ENCODE data around the gene DOCK1.

The DOCK1 gene

DNA sequence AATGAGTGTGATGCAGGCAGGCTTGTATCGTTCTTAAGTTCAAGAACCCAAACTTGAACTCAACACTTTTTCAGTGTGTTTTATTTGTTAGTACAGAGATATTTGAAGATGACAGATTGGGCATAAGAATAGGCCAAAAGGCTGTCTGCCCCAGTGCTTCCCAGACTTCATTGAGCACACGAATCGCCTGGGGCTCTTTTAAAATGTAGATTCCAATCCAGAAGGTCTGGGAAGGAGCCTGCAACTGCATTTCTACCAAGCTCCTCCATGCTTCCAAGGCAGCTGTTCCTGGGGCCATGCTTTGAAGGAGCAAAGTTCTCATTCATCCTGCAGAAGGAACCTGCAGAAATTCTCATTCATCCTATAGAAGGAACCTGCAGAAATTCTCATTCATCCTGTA lies 405.7 kb downstream of the DOCK1 start:
- H3K4me3 ChIP-seq (ENCODE audit: low read depth, low read length) = no peak overlapping the region
- no peak for DNase-seq (ENCODE audit: low read depth)
- TF ChIP-seq, protein P1, sequence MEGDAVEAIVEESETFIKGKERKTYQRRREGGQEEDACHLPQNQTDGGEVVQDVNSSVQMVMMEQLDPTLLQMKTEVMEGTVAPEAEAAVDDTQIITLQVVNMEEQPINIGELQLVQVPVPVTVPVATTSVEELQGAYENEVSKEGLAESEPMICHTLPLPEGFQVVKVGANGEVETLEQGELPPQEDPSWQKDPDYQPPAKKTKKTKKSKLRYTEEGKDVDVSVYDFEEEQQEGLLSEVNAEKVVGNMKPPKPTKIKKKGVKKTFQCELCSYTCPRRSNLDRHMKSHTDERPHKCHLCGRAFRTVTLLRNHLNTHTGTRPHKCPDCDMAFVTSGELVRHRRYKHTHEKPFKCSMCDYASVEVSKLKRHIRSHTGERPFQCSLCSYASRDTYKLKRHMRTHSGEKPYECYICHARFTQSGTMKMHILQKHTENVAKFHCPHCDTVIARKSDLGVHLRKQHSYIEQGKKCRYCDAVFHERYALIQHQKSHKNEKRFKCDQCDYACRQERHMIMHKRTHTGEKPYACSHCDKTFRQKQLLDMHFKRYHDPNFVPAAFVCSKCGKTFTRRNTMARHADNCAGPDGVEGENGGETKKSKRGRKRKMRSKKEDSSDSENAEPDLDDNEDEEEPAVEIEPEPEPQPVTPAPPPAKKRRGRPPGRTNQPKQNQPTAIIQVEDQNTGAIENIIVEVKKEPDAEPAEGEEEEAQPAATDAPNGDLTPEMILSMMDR (IDR thresholded peaks at IDR 0.05; ENCODE audit: low read depth, low read length, missing control alignments) = no peak

DNA sequence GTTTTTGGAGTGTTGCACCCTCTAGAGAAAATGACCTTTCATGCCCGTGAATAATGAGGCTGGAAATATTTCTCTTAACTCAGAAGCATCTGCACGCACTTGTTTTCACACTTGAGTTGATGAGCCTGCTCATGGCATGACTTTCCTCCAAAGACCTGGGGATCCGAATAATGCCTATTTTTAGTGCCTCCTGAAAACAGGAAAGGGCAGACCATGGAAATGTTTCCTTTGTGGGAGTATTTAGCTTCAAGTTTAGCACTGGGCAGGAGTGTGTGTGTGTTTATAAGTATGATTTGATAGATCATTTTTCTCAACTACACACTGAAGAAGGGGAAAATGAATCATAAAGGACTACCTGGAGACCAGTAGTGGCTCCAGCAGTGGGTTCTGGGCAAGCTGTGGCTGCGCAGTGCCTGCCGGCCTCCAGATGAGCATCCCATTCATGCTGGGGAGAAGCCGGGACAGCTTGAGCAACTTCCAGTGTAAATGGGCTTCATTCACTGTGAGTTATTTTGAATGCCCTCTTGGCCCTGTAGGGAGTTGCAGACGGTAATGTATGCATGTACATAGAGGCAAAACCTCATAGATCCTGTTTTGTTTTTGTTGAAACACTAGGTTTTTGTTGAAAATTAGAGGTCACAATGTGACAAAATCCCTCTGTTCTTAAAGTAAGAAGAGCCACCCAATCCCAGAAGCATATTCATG lies 408.9 kb downstream of the DOCK1 start:
- no peak overlapping the region for H3K4me3 ChIP-seq (ENCODE audit: low read depth, low read length)
- TF ChIP-seq, protein P1 (IDR thresholded peaks at IDR 0.05; ENCODE audit: low read depth, low read length, missing control alignments) = no peak
- no peak for DNase-seq (ENCODE audit: low read depth)

DNA sequence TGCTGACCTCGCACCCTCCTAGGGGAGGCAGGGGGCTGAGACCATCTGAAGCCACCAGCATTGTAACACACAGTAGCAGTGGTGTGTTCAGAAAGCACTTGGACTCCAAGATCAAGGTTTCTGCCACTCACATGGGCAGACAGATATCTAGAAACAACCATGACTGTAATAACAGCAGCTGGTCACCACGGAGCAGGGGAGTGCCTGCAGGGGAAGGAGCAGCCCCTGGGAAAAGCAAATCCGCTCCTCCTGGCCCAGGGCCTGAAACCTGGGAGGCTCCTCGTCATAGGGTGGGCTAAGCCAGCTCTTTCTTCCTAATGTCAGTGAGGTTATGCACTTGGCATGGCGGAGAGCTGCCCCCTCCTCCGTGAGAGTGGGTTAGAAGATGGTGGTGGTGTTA lies 409.6 kb downstream of the DOCK1 start:
- TF ChIP-seq, protein P1 (IDR thresholded peaks at IDR 0.05; ENCODE audit: low read depth, low read length, missing control alignments) = no peak
- DNase-seq (ENCODE audit: low read depth) = no peak
- H3K4me3 ChIP-seq (ENCODE audit: low read depth, low read length) = no peak overlapping the region

DNA sequence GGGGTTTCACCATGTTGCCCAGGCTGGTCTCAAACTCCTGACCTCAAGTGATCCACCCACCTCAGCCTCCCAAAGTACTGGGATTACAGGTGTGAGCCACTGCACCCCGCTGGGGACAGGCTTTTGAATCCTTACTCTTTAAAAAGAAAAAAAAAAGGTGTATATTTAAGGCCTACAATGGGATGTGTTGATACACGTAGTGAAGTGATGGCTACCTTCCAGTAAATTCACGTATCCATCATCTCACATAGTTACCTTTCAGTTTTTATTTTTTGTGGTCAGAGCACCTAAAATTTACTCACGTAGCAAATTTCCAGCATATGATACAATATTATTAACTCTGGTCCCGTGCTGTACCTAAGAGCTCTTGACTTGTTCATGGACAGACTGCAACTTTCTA lies 410.7 kb downstream of the DOCK1 start:
- DNase-seq (ENCODE audit: low read depth) = no peak
- TF ChIP-seq, protein P1 (IDR thresholded peaks at IDR 0.05; ENCODE audit: low read depth, low read length, missing control alignments) = no peak
- no peak overlapping the region for H3K4me3 ChIP-seq (ENCODE audit: low read depth, low read length)

DNA sequence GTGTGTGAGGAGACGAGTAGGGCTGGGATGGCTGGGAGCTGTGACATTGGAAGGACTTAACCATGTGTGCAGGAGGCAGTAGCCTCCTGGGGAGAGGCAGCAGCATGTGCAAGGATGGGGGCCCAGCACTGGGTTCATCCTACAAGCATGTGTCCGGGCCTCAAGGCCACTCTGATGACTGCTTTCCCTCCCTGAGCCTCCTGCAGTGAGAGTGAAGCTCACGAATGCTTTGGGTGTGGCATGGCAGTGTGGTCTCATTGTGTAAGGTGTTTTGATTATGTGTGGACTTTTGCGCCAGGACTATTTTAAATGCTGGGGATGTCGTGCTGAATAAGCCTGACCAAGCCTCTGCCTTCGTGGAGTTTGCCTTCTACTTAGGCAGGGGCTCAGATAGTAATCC lies 413.2 kb downstream of the DOCK1 start:
- DNase-seq (ENCODE audit: low read depth) = no peak
- TF ChIP-seq, protein P1 (IDR thresholded peaks at IDR 0.05; ENCODE audit: low read depth, low read length, missing control alignments) = no peak
- H3K4me3 ChIP-seq (ENCODE audit: low read depth, low read length) = no peak overlapping the region

DNA sequence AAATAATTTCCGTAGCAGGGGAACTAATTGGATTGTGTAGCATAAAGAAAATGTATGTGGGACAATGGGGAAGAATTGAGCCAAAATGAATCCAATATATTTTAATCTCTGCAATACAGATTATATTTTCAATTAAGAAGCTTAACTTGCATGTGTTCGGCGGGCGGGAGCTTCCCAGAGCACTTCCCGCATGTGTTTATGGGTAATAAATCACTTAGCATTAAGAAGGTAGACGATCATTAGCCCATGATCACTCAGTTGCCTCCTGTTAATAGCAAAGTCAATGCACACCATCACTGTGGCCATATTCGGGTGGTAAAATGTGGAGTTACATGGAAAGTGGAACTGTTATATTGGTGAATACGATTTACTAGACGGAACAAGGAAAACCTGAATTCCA lies 414.0 kb downstream of the DOCK1 start:
- TF ChIP-seq, protein P1 (IDR thresholded peaks at IDR 0.05; ENCODE audit: low read depth, low read length, missing control alignments) = no peak
- DNase-seq (ENCODE audit: low read depth) = no peak
- no peak overlapping the region for H3K4me3 ChIP-seq (ENCODE audit: low read depth, low read length)

DNA sequence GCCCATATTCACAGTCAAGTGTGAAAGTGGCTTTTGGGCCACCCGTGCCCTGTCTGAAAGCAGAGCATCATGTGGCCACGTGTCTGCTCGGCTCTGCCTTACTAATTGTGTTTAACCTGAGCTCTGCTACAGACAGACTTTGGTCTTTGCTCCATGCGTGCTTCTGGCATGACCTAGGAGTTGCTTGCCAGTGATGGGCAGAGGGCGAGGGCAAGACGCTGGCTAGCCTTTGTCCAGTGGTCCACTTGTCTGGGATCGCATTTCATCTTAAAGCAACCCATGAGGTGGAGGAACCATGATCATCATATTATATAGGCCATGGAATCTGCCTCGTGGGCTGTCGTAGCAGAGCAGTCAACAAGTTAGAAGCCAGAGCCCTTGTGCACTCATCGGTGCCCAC lies 414.5 kb downstream of the DOCK1 start:
- no peak overlapping the region for H3K4me3 ChIP-seq (ENCODE audit: low read depth, low read length)
- no peak for DNase-seq (ENCODE audit: low read depth)
- TF ChIP-seq, protein P1 (IDR thresholded peaks at IDR 0.05; ENCODE audit: low read depth, low read length, missing control alignments) = no peak
